Esophagus squamous epithelium (tissue), 4 donors: ENCODE data around the gene MSX1.

Experiments
- CTCF ChIP-seq, 6 experiments: fragments of 450-650 bp in 4 of 6; fragments of 200-600 bp in 2 of 6; sonication (generic) in 2 of 6; IDR thresholded peaks; one replicate each; pipeline ENCODE4 v1.5.1; 2016 to 2019; ENCODE audit warnings: antibody characterized with exemption in 6 of 6, mild to moderate bottlenecking in 4 of 6, moderate library complexity in 4 of 6
- POLR2A ChIP-seq, 4 donors: fragments of 450-650 bp; IDR thresholded peaks; one replicate each; pipeline ENCODE4 v1.6.1; 2017; ENCODE audit warnings: antibody characterized with exemption in 4 of 4, mild to moderate bottlenecking in 4 of 4, moderate library complexity in 3 of 4

- TF ChIP-seq POLR2A (IDR thresholded peaks at IDR 0.05) (no peak), CTCF (IDR thresholded peaks at IDR 0.05) (no peak)
Measured at GRCh38 chr4:4876945-4877661, 17.6 kb downstream of the MSX1 start.
